ENCODE results near the gene ZNF224.

GRCh38 chr19:44109458-44109857 lies 15.3 kb downstream of the ZNF224 start:
- no peak for TF ChIP-seq ZNF281 (CRISPR knock-in tag; IDR thresholded peaks at IDR 0.05)
- TF ChIP-seq CTCF (IDR thresholded peaks at IDR 0.05), result no peak
- TF ChIP-seq CREM (CRISPR knock-in tag; IDR thresholded peaks at IDR 0.05), result no peak
- TF ChIP-seq FOXK1 (CRISPR knock-in tag; IDR thresholded peaks at IDR 0.05), result no peak
- TF ChIP-seq NFYB (CRISPR knock-in tag; conservative IDR thresholded peaks at IDR 0.05; ENCODE audit: low read depth), result no peak
- TF ChIP-seq RORB (CRISPR knock-in tag; IDR thresholded peaks at IDR 0.05), result no peak
- TF ChIP-seq, protein P1, sequence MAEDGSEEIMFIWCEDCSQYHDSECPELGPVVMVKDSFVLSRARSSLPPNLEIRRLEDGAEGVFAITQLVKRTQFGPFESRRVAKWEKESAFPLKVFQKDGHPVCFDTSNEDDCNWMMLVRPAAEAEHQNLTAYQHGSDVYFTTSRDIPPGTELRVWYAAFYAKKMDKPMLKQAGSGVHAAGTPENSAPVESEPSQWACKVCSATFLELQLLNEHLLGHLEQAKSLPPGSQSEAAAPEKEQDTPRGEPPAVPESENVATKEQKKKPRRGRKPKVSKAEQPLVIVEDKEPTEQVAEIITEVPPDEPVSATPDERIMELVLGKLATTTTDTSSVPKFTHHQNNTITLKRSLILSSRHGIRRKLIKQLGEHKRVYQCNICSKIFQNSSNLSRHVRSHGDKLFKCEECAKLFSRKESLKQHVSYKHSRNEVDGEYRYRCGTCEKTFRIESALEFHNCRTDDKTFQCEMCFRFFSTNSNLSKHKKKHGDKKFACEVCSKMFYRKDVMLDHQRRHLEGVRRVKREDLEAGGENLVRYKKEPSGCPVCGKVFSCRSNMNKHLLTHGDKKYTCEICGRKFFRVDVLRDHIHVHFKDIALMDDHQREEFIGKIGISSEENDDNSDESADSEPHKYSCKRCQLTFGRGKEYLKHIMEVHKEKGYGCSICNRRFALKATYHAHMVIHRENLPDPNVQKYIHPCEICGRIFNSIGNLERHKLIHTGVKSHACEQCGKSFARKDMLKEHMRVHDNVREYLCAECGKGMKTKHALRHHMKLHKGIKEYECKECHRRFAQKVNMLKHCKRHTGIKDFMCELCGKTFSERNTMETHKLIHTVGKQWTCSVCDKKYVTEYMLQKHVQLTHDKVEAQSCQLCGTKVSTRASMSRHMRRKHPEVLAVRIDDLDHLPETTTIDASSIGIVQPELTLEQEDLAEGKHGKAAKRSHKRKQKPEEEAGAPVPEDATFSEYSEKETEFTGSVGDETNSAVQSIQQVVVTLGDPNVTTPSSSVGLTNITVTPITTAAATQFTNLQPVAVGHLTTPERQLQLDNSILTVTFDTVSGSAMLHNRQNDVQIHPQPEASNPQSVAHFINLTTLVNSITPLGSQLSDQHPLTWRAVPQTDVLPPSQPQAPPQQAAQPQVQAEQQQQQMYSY (CRISPR knock-in tag; IDR thresholded peaks at IDR 0.05), result no peak
- no peak for TF ChIP-seq ZNF121 (CRISPR knock-in tag; IDR thresholded peaks at IDR 0.05)
- no peak for TF ChIP-seq SP1 (CRISPR knock-in tag; conservative IDR thresholded peaks at IDR 0.05)
- no peak for TF ChIP-seq ZBTB43 (CRISPR knock-in tag; IDR thresholded peaks at IDR 0.05)
- no peak for TF ChIP-seq CREB1 (CRISPR knock-in tag; IDR thresholded peaks at IDR 0.05)
